ENCODE data around the gene AVPR2. TPM values are rescaled to one million over a fixed set of nuclear protein-coding genes. Genes with fewer than 3 reads are reported as not detected.

The AVPR2 gene
- total RNA-seq, 1 donor from 2014 or later, result 0.77 TPM

DNA sequence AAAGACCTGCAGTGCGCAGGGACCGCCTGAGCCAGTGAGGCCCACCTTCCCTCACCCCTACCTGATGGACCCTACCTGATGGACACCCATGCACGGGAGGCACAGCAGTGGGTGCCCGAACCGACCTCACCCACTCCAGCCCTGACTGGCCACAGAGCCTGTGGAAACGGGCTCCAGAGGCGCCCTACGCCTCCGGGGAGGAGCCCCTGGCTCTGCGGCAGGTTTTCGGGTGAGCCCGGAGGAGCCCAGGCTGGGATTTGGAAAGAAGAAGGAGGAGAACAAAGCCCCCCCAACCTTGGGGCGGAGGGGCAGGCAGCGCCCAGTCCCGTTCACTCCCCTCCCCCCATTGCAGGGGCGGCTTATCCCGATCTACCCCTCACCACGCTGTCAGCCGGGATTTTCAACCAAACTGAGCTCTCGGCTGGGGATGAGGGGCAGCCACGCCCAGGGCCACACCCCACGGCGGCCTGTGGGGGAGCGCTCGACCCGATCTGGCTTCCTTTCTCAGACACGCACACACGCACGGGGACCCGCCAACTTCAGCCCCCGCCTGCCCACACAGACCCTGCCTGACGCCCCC, 19.2 kb upstream of the AVPR2 start:
- H3K4me1 Mint-ChIP-seq (ENCODE audit: unreplicated experiment), result no peaks in the 10 kb centered on the region
- DNase-seq (ENCODE audit: low spot score), result no peak
- TF ChIP-seq, protein P1, sequence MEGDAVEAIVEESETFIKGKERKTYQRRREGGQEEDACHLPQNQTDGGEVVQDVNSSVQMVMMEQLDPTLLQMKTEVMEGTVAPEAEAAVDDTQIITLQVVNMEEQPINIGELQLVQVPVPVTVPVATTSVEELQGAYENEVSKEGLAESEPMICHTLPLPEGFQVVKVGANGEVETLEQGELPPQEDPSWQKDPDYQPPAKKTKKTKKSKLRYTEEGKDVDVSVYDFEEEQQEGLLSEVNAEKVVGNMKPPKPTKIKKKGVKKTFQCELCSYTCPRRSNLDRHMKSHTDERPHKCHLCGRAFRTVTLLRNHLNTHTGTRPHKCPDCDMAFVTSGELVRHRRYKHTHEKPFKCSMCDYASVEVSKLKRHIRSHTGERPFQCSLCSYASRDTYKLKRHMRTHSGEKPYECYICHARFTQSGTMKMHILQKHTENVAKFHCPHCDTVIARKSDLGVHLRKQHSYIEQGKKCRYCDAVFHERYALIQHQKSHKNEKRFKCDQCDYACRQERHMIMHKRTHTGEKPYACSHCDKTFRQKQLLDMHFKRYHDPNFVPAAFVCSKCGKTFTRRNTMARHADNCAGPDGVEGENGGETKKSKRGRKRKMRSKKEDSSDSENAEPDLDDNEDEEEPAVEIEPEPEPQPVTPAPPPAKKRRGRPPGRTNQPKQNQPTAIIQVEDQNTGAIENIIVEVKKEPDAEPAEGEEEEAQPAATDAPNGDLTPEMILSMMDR (IDR thresholded peaks at IDR 0.05; ENCODE audit: unreplicated experiment), result no peak
- no peaks in the 10 kb centered on the region for H3K9me3 Mint-ChIP-seq (ENCODE audit: unreplicated experiment)
- H3K27me3 Mint-ChIP-seq (ENCODE audit: unreplicated experiment), result peaks cover 9% of the 10 kb centered on the region
- no peak overlapping the region for H3K27ac Mint-ChIP-seq (ENCODE audit: unreplicated experiment)
- no peaks in the 10 kb centered on the region for H3K36me3 Mint-ChIP-seq (ENCODE audit: low read depth, unreplicated experiment)
- no peak overlapping the region for H3K4me3 Mint-ChIP-seq (ENCODE audit: unreplicated experiment)

DNA sequence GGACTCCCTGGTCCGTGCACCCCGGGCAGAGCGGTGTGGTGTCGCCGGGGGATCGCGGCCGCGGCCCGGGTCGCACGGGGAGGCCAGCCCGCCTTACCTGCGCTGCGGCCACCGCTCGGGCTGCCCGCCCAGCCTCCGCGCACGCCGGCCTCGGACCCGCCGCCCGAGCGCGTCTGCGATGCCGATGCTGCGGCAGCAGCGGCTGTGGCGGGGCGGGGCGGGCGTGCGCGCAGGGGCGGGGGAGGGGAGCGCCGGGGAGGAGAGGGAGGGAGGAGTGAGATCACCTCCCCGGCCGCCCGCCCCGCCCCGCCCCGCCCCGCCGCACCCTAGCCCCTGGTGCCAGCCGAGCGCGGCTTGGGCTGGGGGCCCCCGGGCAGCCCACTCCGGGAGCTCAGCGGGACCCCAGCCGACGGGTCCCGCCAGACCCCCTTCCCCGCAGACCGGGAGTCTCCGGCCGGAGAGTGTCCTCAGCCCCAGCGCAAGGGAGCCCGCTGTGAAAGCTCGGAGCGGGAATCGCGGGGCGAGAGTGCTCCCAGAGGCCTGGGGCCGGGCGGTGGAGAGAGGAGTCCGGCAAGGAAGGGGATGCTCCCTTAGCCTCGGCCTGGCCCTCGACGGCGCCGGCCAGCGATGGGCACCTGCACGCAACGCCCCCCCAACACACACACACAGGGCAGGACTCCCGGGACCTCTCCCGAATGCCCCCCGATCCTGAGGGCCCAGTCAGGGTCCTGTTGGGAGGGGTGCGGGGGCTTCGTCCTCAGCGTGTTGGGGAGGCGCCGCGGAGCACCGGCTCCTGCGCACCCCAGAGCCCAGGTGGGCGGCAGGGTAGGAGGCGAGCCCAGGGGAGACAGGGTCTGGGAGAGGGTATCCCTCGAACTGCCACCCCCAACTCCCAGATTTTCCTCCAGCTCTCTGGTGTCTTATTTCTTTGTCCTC, 18.2 kb upstream of the AVPR2 start, which contains the start of gene L1CAM:
Gene L1CAM, minus strand, starts transcription at position 206 of the 936 bp plus-strand sequence. CDS start 10,337 bp downstream, outside the sequence.
- H3K36me3 Mint-ChIP-seq (ENCODE audit: low read depth, unreplicated experiment), result no peaks in the 10 kb centered on the region
- peaks cover 9% of the 10 kb centered on the region for H3K27me3 Mint-ChIP-seq (ENCODE audit: unreplicated experiment)
- DNase-seq (ENCODE audit: low spot score), result no peak
- H3K9me3 Mint-ChIP-seq (ENCODE audit: unreplicated experiment), result no peaks in the 10 kb centered on the region
- no peak within 1 kb of the TSS for H3K4me3 Mint-ChIP-seq (ENCODE audit: unreplicated experiment)
- TF ChIP-seq, protein P1 (IDR thresholded peaks at IDR 0.05; ENCODE audit: unreplicated experiment), result no peak
- no peaks in the 10 kb centered on the region for H3K4me1 Mint-ChIP-seq (ENCODE audit: unreplicated experiment)
- no peak within 1 kb of the TSS for H3K27ac Mint-ChIP-seq (ENCODE audit: unreplicated experiment)

DNA sequence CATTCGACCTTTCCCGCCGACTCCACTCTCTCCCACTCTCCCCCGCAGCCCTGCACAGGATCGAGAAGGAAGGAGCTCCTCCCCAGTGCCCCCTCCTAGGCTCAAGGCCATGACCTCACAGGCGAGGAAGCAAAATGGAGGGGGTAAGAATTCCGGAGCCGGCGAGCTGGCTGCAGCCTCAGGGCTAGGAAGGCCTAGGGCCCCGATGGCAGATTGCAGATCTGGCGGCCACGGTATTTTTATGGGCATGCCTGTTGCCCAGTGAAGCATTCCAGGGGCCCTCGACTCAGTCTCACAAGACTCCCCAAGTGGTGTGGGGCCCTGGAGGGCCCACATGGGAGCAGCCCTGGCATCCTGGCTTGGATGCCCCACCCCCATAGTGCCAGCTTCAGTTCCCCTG, 17.6 kb upstream of the AVPR2 start:
- peaks cover 9% of the 10 kb centered on the region for H3K27me3 Mint-ChIP-seq (ENCODE audit: unreplicated experiment)
- TF ChIP-seq, protein P1 (IDR thresholded peaks at IDR 0.05; ENCODE audit: unreplicated experiment), result no peak
- no peak for DNase-seq (ENCODE audit: low spot score)
- H3K9me3 Mint-ChIP-seq (ENCODE audit: unreplicated experiment), result no peaks in the 10 kb centered on the region
- H3K36me3 Mint-ChIP-seq (ENCODE audit: low read depth, unreplicated experiment), result no peaks in the 10 kb centered on the region
- no peak overlapping the region for H3K4me3 Mint-ChIP-seq (ENCODE audit: unreplicated experiment)
- no peaks in the 10 kb centered on the region for H3K4me1 Mint-ChIP-seq (ENCODE audit: unreplicated experiment)
- H3K27ac Mint-ChIP-seq (ENCODE audit: unreplicated experiment), result no peak overlapping the region

DNA sequence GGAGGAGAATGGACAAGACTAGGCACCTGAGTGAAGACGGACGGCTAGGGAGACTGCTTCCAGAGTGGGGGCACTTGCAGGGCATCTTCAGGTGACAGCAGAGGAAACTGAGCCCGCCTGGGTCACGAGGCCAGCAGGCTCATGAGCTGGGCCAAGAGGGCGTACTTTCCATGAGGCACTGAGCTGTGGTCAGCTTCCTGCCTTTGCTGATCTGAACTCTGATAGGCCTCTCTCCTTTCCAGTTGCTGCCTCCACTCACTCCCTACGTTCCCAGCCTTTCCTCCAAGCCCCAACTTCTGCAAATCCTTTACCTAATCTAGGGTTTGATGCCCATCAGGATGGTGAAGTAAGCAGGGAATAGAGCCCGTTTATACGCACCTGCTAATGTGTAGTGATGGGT, 17.1 kb upstream of the AVPR2 start:
- Mint-ChIP-seq H3K27me3 (ENCODE audit: unreplicated experiment) (peaks cover 9% of the 10 kb centered on the region), H3K9me3 (ENCODE audit: unreplicated experiment) (no peaks in the 10 kb centered on the region), H3K27ac (ENCODE audit: unreplicated experiment) (no peak overlapping the region), H3K36me3 (ENCODE audit: low read depth, unreplicated experiment) (no peaks in the 10 kb centered on the region), H3K4me3 (ENCODE audit: unreplicated experiment) (no peak overlapping the region), H3K4me1 (ENCODE audit: unreplicated experiment) (no peaks in the 10 kb centered on the region)
- TF ChIP-seq, protein P1 (IDR thresholded peaks at IDR 0.05; ENCODE audit: unreplicated experiment), result no peak
- DNase-seq (ENCODE audit: low spot score), result no peak

DNA sequence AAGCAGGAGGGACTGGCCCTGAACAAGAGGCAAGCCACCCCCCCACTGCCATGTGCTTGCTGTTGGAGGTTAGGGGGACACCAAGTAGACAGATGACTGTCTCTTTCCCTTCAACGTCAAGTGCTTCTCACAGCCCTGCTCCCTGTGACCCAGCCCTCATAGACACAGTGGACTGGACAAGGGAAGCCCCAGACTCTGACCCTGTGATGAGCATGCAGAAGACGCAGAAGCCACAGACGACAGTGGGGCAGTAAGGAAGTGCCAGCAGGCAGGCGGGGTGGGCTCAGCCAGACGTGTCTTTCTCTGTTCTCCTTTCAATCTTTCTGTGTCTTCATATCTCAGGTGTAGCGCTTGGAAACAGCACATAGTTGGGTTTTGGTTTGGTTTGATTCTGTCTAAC, 16.1 kb upstream of the AVPR2 start:
- no peaks in the 10 kb centered on the region for H3K9me3 Mint-ChIP-seq (ENCODE audit: unreplicated experiment)
- H3K27me3 Mint-ChIP-seq (ENCODE audit: unreplicated experiment), result peaks cover 9% of the 10 kb centered on the region
- DNase-seq (ENCODE audit: low spot score), result no peak
- H3K36me3 Mint-ChIP-seq (ENCODE audit: low read depth, unreplicated experiment), result no peaks in the 10 kb centered on the region
- H3K4me3 Mint-ChIP-seq (ENCODE audit: unreplicated experiment), result no peak overlapping the region
- H3K27ac Mint-ChIP-seq (ENCODE audit: unreplicated experiment), result no peak overlapping the region
- TF ChIP-seq, protein P1 (IDR thresholded peaks at IDR 0.05; ENCODE audit: unreplicated experiment), result no peak
- H3K4me1 Mint-ChIP-seq (ENCODE audit: unreplicated experiment), result no peaks in the 10 kb centered on the region

Measured in endothelial cell (in vitro differentiated cells).